ENCODE results near the gene KCNC1. TPM values are rescaled to one million over a fixed set of nuclear protein-coding genes. Genes with fewer than 3 reads are reported as not detected.

The KCNC1 gene
- total and polyA plus RNA-seq, 2 of the 13 experiments (the other 11 are each of a cell fraction or from before 2014, with no cell fraction given) = 0.01 to 0.04 TPM

- TF ChIP-seq ZNF264 (CRISPR knock-in tag; IDR thresholded peaks at IDR 0.05) (peak; percentile 78; the same call in 1 of the 2 replicates), ZNF430 (CRISPR knock-in tag; IDR thresholded peaks at IDR 0.05) (peak; percentile 85), RNF219 (CRISPR knock-in tag; IDR thresholded peaks at IDR 0.05) (peak; percentile 95; the same call in 1 of the 2 replicates), THAP11 (CRISPR knock-in tag; IDR thresholded peaks at IDR 0.05) (peak; percentile 78), ZNF446 (CRISPR knock-in tag; IDR thresholded peaks at IDR 0.05) (no peak), ZKSCAN1 (IDR thresholded peaks at IDR 0.05; ENCODE audit: low read length) (0 out of 2 replicates have a peak, but pooled peaks have one; percentile 28), BCLAF1 (IDR thresholded peaks at IDR 0.05) (no peak), ETV5 (CRISPR knock-in tag; IDR thresholded peaks at IDR 0.05; ENCODE audit: borderline replicate concordance) (peak; percentile 61; the same call in 1 of the 2 replicates), CBFB (CRISPR knock-in tag; IDR thresholded peaks at IDR 0.05) (peak; percentile 83), HNRNPH1 (optimal IDR thresholded peaks at IDR 0.05; ENCODE audit: low read depth, low read length) (peak; percentile 73), ZNF572 (CRISPR knock-in tag; IDR thresholded peaks at IDR 0.05) (peak; percentile 97), ZNF816 (CRISPR knock-in tag; IDR thresholded peaks at IDR 0.05; ENCODE audit: borderline replicate concordance) (no peak; the same call in 1 of the 2 replicates), DMTF1 (CRISPR knock-in tag; IDR thresholded peaks at IDR 0.05) (no peak), ZNF740 (CRISPR knock-in tag; IDR thresholded peaks at IDR 0.05) (peak; percentile 87), ZNF121 (CRISPR knock-in tag; IDR thresholded peaks at IDR 0.05) (peak; percentile 73), REST (IDR thresholded peaks at IDR 0.05; ENCODE audit: borderline replicate concordance in 1 of 2, low read depth in 1 of 2, low read length in 2 of 2) (peak in 1 of 2 experiments; percentile 76; a peak in 2 of 4 replicates), ATF5 (CRISPR knock-in tag; IDR thresholded peaks at IDR 0.05; ENCODE audit: low read depth) (no peak; the same call in 1 of the 2 replicates)
These were observed 35.6 kb downstream of the KCNC1 start (continued) for GRCh38 chr11:17770048-17770652.

Measured in HepG2 (cell line).